SK-N-SH treated with all-trans-retinoic acid at 6 μM for 48 hours (cell line): ENCODE data around the gene DNAJB12.

ENCODE experiments used
- ATAC-seq: fragments of 200-7000 bp; cut with Tn5 transposase; 3 replicates; pipeline ENCODE4 v1.9.1; 2020; ENCODE audit warnings: mild to moderate bottlenecking, moderate library complexity
- ARNTL ChIP-seq: fragments of 450-650 bp; formaldehyde crosslinking; IDR thresholded peaks from 2 replicates; pipeline ENCODE4 v1.5.0; 2020; ENCODE audit warnings: low read depth, mild to moderate bottlenecking, moderate library complexity, borderline replicate concordance
- BACH2 ChIP-seq: fragments of 250-450 bp; sonication (Bioruptor Pico); IDR thresholded peaks from 2 replicates; pipeline ENCODE4 v1.9.0; 2021; ENCODE audit warnings: mild to moderate bottlenecking, borderline replicate concordance
- CSDC2 ChIP-seq: fragments of 250-450 bp; sonication (Bioruptor Pico); IDR thresholded peaks from 2 replicates; pipeline ENCODE4 v1.5.0; 2020; ENCODE audit warnings: mild to moderate bottlenecking, moderate library complexity
- ESRRG ChIP-seq: fragments of 250-450 bp; sonication (Bioruptor Pico); IDR thresholded peaks from 2 replicates; pipeline ENCODE4 v1.6.1; 2021; ENCODE audit warnings: mild to moderate bottlenecking
- ISL1 ChIP-seq: fragments of 250-450 bp; sonication (Bioruptor Pico); IDR thresholded peaks from 2 replicates; pipeline ENCODE4 v2.1.2; 2022; ENCODE audit warnings: mild to moderate bottlenecking, moderate library complexity
- OSR1 ChIP-seq: fragments of 250-450 bp; sonication (Bioruptor Pico); IDR thresholded peaks from 2 replicates; pipeline ENCODE4 v1.8.0; 2022; ENCODE audit warnings: moderate library complexity, mild to moderate bottlenecking, inconsistent platforms
- RARB ChIP-seq: fragments of 250-450 bp; sonication (Bioruptor Pico); IDR thresholded peaks from 2 replicates; pipeline ENCODE4 v1.8.0; 2021; ENCODE audit warnings: mild to moderate bottlenecking, moderate library complexity
- SNAI2 ChIP-seq: fragments of 250-450 bp; sonication (Bioruptor Pico); IDR thresholded peaks from 2 replicates; pipeline ENCODE4 v1.5.0; 2020; ENCODE audit warnings: mild to moderate bottlenecking, moderate library complexity
- ZC3H10 ChIP-seq: fragments of 250-450 bp; sonication (Bioruptor Pico); IDR thresholded peaks from 2 replicates; pipeline ENCODE4 v1.5.1; 2021; ENCODE audit warnings: mild to moderate bottlenecking, moderate library complexity
- ZFP3 ChIP-seq: fragments of 250-450 bp; sonication (Bioruptor Pico); IDR thresholded peaks from 2 replicates; pipeline ENCODE4 v1.5.0; 2020; ENCODE audit warnings: mild to moderate bottlenecking, moderate library complexity
- ZFP30 ChIP-seq: fragments of 450-650 bp; formaldehyde crosslinking; IDR thresholded peaks from 2 replicates; pipeline ENCODE4 v1.5.0; 2022; ENCODE audit warnings: mild to moderate bottlenecking, moderate library complexity
- ZNF70 ChIP-seq: fragments of 450-650 bp; formaldehyde crosslinking; IDR thresholded peaks from 2 replicates; pipeline ENCODE4 v1.5.0; 2020; ENCODE audit warnings: mild to moderate bottlenecking, moderate library complexity
- TF ChIP-seq, protein P1 (sequence below): fragments of 250-450 bp; sonication (Bioruptor Pico); IDR thresholded peaks from 2 replicates; pipeline ENCODE4 v1.5.0; 2020; ENCODE audit warnings: mild to moderate bottlenecking, moderate library complexity
- TF ChIP-seq, protein P2 (sequence below): fragments of 250-450 bp; sonication (Bioruptor Pico); IDR thresholded peaks from 2 replicates; pipeline ENCODE4 v1.5.1; 2021; ENCODE audit warnings: mild to moderate bottlenecking, moderate library complexity
- TF ChIP-seq, protein P3 (sequence below): fragments of 250-450 bp; sonication (Bioruptor Pico); IDR thresholded peaks from 2 replicates; pipeline ENCODE4 v1.8.0; 2021; ENCODE audit warnings: low read depth, mild to moderate bottlenecking, moderate library complexity, borderline replicate concordance

DNAJB12 gene

DNA sequence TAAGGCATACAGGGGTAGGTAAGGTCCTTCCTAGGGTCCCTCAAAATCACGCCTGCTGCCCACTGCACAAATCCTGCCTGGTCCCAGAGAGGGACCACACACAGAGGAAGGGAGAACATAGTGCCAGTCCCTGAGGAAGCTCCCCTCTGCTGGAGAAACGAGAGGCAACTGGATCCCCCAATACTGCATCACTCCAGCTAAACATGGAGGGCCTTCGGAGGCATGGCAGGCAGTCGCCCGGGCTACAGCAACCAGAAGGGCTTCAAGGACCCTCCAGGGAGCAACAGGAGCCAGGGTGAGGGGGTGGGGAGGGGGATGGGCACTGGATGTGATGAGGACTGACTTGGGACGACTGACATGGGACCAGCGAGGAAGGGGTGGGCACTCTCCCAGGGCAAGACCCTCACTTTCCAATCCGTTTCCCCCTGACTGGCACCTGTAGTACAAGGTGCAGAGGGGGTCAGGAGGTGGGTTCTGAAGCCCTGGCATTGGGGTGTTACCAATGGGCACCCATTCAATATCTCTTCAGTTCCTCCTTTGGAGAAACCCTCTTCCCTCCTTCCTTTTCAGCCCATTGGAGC lies 59.3 kb downstream of the DNAJB12 start (continued):
- TF ChIP-seq, protein P1, sequence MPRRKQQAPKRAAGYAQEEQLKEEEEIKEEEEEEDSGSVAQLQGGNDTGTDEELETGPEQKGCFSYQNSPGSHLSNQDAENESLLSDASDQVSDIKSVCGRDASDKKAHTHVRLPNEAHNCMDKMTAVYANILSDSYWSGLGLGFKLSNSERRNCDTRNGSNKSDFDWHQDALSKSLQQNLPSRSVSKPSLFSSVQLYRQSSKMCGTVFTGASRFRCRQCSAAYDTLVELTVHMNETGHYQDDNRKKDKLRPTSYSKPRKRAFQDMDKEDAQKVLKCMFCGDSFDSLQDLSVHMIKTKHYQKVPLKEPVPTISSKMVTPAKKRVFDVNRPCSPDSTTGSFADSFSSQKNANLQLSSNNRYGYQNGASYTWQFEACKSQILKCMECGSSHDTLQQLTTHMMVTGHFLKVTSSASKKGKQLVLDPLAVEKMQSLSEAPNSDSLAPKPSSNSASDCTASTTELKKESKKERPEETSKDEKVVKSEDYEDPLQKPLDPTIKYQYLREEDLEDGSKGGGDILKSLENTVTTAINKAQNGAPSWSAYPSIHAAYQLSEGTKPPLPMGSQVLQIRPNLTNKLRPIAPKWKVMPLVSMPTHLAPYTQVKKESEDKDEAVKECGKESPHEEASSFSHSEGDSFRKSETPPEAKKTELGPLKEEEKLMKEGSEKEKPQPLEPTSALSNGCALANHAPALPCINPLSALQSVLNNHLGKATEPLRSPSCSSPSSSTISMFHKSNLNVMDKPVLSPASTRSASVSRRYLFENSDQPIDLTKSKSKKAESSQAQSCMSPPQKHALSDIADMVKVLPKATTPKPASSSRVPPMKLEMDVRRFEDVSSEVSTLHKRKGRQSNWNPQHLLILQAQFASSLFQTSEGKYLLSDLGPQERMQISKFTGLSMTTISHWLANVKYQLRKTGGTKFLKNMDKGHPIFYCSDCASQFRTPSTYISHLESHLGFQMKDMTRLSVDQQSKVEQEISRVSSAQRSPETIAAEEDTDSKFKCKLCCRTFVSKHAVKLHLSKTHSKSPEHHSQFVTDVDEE: no peak
- TF ChIP-seq ZFP3 (CRISPR knock-in tag) (no peak), BACH2 (no peak), ZC3H10 (no peak), ZFP30 (no peak)
- TF ChIP-seq, all 23 proteins: peak for 0

DNA sequence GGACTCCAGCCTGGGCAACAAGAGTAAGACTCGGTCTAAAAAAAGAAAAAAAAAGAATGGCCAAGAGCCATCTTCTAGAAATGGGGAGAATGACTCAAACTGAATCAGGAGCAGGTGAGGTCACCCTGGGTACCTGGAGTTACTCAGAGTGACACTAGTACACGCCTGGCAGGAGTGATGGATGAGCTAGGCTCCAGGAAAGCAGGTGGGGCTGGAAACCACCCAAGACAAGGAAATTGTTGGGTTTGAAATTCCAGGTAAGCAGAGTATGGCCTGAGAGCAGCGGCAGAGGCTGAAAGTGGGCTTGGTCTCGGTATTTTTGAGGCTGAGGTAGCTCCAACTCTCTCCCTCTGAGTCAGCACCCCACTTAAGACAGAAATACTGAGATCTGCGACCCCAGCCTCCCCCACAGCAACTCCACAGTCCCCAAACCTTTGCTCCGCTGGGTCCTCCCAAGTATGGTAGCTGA lies 62.5 kb downstream of the DNAJB12 start:
- no peak; the same call in 2 of the 3 replicates for ATAC-seq
- no peak for TF ChIP-seq RARB (CRISPR knock-in tag)
- TF ChIP-seq, protein P2, sequence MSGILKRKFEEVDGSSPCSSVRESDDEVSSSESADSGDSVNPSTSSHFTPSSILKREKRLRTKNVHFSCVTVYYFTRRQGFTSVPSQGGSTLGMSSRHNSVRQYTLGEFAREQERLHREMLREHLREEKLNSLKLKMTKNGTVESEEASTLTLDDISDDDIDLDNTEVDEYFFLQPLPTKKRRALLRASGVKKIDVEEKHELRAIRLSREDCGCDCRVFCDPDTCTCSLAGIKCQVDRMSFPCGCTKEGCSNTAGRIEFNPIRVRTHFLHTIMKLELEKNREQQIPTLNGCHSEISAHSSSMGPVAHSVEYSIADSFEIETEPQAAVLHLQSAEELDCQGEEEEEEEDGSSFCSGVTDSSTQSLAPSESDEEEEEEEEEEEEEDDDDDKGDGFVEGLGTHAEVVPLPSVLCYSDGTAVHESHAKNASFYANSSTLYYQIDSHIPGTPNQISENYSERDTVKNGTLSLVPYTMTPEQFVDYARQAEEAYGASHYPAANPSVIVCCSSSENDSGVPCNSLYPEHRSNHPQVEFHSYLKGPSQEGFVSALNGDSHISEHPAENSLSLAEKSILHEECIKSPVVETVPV (CRISPR knock-in tag): no peak
- TF ChIP-seq ZC3H10: no peak

DNA sequence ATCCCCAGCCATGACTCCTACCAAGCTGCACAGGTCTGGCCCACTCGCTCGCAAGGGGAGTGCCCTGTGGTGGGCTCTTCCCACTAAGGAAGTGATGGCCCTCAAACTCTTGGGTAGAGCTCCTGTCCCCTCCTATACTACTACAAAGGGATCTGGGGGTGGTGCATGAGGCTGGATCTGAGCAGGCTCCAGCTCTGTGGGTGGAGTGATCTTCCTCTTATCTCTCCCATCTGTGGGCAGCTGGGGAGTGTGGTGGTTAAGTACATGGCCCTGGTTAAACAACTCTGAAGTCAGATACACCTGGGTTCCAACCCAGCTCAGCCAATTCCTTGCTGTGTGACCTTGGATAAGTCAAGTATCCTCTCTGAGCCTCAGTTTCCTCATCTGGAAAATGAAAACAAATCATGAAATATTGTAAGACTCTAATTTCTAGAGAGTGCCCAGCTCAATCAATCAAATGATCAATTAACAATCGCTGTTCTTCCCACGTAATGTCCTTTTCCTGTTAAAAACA lies 63.6 kb downstream of the DNAJB12 start:
- TF ChIP-seq ZC3H10 (no peak), ZFP30 (no peak), BACH2 (no peak), OSR1 (CRISPR knock-in tag) (no peak), ARNTL (CRISPR knock-in tag) (no peak), CSDC2 (CRISPR knock-in tag) (no peak)
- ATAC-seq: no peak

DNA sequence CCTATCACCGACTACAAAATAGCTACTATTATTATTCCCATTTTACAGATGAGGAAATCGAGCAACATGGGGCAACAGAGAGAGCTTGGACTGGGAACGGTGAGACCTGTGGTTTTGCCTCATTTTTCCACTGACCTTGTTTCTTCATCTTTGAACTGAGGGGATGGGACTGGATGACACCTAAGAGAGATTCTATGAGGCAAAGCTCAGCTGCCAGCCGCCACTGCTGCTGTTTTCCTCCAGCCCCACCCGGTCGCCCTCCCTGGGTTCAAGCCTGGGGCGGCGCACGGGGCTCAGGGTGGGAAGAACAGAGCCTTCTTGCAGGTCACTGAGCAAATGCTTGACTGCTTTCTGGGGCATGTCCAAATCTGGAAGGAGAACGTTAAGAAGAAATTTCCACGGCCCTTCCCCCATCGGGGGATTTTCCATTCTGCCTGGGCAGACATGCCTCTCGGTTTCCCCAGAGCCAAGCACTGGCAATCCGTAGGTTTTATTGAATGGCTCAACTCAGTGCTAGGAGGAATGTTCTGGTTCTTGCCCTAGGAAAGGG lies 68.7 kb downstream of the DNAJB12 start:
- TF ChIP-seq ZFP30: no peak
- TF ChIP-seq ZNF70 (CRISPR knock-in tag): no peak
- TF ChIP-seq ISL1: no peak
- TF ChIP-seq, protein P1: no peak
- TF ChIP-seq, protein P2 (CRISPR knock-in tag): no peak
- TF ChIP-seq, protein P3, sequence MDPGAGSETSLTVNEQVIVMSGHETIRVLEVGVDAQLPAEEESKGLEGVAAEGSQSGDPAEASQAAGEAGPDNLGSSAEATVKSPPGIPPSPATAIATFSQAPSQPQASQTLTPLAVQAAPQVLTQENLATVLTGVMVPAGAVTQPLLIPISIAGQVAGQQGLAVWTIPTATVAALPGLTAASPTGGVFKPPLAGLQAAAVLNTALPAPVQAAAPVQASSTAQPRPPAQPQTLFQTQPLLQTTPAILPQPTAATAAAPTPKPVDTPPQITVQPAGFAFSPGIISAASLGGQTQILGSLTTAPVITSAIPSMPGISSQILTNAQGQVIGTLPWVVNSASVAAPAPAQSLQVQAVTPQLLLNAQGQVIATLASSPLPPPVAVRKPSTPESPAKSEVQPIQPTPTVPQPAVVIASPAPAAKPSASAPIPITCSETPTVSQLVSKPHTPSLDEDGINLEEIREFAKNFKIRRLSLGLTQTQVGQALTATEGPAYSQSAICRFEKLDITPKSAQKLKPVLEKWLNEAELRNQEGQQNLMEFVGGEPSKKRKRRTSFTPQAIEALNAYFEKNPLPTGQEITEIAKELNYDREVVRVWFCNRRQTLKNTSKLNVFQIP (CRISPR knock-in tag): no peak
- no peak for TF ChIP-seq SNAI2 (CRISPR knock-in tag)
- TF ChIP-seq ARNTL (CRISPR knock-in tag): no peak
- TF ChIP-seq OSR1 (CRISPR knock-in tag): no peak
- no peak for TF ChIP-seq ESRRG (CRISPR knock-in tag)
- TF ChIP-seq RARB (CRISPR knock-in tag): no peak
- TF ChIP-seq, all 23 proteins: peak for 0

More for the DNA sequence above, 68.7 kb downstream of the DNAJB12 start:
- no peak for ATAC-seq
